ENCODE results near the gene PEAR1. TPM values are rescaled to one million over a fixed set of nuclear protein-coding genes. Genes with fewer than 3 reads are reported as not detected.

The PEAR1 gene
- total RNA-seq, 1 donor from 2014 or later: 11.5 TPM

- Histone ChIP-seq H3K27ac (peak overlapping the region; percentile 62), H3K4me1 (peaks cover 29% of the 10 kb centered on the region), H3K36me3 (no peaks in the 10 kb centered on the region), H3K27me3 (no peaks in the 10 kb centered on the region), H3K9me3 (no peaks in the 10 kb centered on the region), H3K4me3 (peak overlapping the region; percentile 40 to 51)
- intact Hi-C loops (cut with DNase I): no loop called here
- no peak for DNase-seq (ENCODE audit: extremely low spot score in 2 of 2)
- TF ChIP-seq CTCF (IDR thresholded peaks at IDR 0.05) (peak; percentile 71 to 85 (median 77)), POLR2A (IDR thresholded peaks at IDR 0.05) (no peak), POLR2AphosphoS5 (IDR thresholded peaks at IDR 0.05; ENCODE audit: insufficient read depth in 1 of 2, low read depth in 1 of 2) (peak in 1 of 2 donors; percentile 29)
These were observed 33.3 kb upstream of the PEAR1 start for GRCh38 chr1:156860113-156860627.

GRCh38 chr1:156860628-156861423, 32.7 kb upstream of the PEAR1 start, which contains the start of gene NTRK1:
NTRK1 (plus strand) TSS chr1:156860865; CDS start chr1:156860935, 70 bp downstream.
- peak within 1 kb of the TSS; percentile 40 to 51 for H3K4me3 ChIP-seq
- no peaks in the 10 kb centered on the region for H3K27me3 ChIP-seq
- no peaks in the 10 kb centered on the region for H3K9me3 ChIP-seq
- no peak for DNase-seq (ENCODE audit: extremely low spot score in 2 of 2)
- TF ChIP-seq POLR2AphosphoS5 (IDR thresholded peaks at IDR 0.05; ENCODE audit: insufficient read depth in 1 of 2, low read depth in 1 of 2): no peak
- H3K36me3 ChIP-seq: no peaks in the 10 kb centered on the region
- intact Hi-C loops (cut with DNase I): no loop called here
- peaks cover 29% of the 10 kb centered on the region for H3K4me1 ChIP-seq
- peak within 1 kb of the TSS; percentile 62 for H3K27ac ChIP-seq

GRCh38 chr1:156862584-156862983, 30.9 kb upstream of the PEAR1 start:
- intact Hi-C loops (cut with DNase I): no loop called here
- TF ChIP-seq CTCF (IDR thresholded peaks at IDR 0.05): no peak
- TF ChIP-seq POLR2AphosphoS5 (IDR thresholded peaks at IDR 0.05; ENCODE audit: insufficient read depth in 1 of 2, low read depth in 1 of 2): no peak
- TF ChIP-seq POLR2A (IDR thresholded peaks at IDR 0.05): no peak
- H3K36me3 ChIP-seq: no peaks in the 10 kb centered on the region

GRCh38 chr1:156862997-156863599, 30.4 kb upstream of the PEAR1 start:
- Histone ChIP-seq H3K27me3 (no peaks in the 10 kb centered on the region), H3K27ac (no peak overlapping the region), H3K9me3 (no peaks in the 10 kb centered on the region), H3K36me3 (no peaks in the 10 kb centered on the region), H3K4me3 (no peak overlapping the region), H3K4me1 (peaks cover 29% of the 10 kb centered on the region)
- no peak for DNase-seq (ENCODE audit: extremely low spot score in 2 of 2)
- intact Hi-C loops (cut with DNase I): no loop called here
- no peak for TF ChIP-seq POLR2AphosphoS5 (IDR thresholded peaks at IDR 0.05; ENCODE audit: insufficient read depth in 1 of 2, low read depth in 1 of 2)
- TF ChIP-seq POLR2A (IDR thresholded peaks at IDR 0.05): no peak
- no peak for TF ChIP-seq CTCF (IDR thresholded peaks at IDR 0.05)

More at GRCh38 chr1:156862584-156862983, 30.9 kb upstream of the PEAR1 start:
- no peak overlapping the region for H3K4me3 ChIP-seq
- no peaks in the 10 kb centered on the region for H3K9me3 ChIP-seq
- H3K27me3 ChIP-seq: no peaks in the 10 kb centered on the region
- DNase-seq (ENCODE audit: extremely low spot score in 2 of 2): no peak
- no peak overlapping the region for H3K27ac ChIP-seq
- H3K4me1 ChIP-seq: peaks cover 29% of the 10 kb centered on the region

GRCh38 chr1:156863631-156864030, 29.9 kb upstream of the PEAR1 start:
- Histone ChIP-seq H3K27ac (no peak overlapping the region), H3K27me3 (no peaks in the 10 kb centered on the region), H3K4me3 (no peak overlapping the region), H3K4me1 (peaks cover 28% of the 10 kb centered on the region), H3K36me3 (no peaks in the 10 kb centered on the region), H3K9me3 (no peaks in the 10 kb centered on the region)
- no peak for TF ChIP-seq POLR2AphosphoS5 (IDR thresholded peaks at IDR 0.05; ENCODE audit: insufficient read depth in 1 of 2, low read depth in 1 of 2)
- TF ChIP-seq CTCF (IDR thresholded peaks at IDR 0.05): no peak
- no peak for TF ChIP-seq POLR2A (IDR thresholded peaks at IDR 0.05)
- no peak for DNase-seq (ENCODE audit: extremely low spot score in 2 of 2)
- intact Hi-C loops (cut with DNase I): no loop called here
